Measurements from ENCODE around the gene RNF207. TPM values are rescaled to one million over a fixed set of nuclear protein-coding genes. Genes with fewer than 3 reads are reported as not detected.

RNF207 gene
- total RNA-seq: 17.7 TPM

DNA sequence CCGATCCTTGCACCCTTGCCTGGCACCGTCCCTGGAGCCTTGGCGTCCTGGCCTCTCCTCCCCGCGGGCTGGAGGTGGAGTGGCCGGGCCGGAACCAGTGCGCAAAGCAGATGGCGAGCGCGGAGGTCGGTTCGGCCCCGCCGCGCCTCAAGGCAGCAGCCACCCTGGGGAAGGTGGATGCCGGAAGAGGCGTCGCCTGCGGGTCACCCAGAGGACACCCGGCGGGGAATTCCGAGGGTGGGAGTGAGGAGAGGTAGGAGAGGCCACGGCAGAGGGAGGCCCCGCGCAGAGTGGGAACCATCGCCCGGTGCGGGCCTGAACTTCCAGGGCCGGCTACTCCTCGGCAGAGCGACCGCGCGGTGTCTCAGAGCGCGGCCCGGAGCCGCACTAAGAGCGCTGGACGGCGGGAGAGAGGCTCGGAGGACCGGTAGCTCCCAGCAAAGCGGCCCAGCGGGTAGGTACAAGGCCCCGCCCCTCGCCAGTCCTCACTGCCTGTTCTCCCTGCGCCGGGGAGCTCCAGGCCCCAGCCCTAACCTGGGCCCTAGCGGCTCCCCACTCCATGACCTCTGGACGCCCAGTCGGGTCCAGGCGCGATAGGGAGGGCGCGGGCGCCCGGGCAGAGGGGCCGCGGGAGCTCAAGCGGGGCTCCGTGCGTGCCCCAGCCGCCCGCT, at the start of gene RNF207:
TSS of gene RNF207 (plus strand) at position 271 of the 671 bp plus-strand sequence. CDS start 417 bp downstream, outside the sequence.
- peak; percentile 79 for DNase-seq (ENCODE audit: low spot score)
- peak; percentile 81 for ATAC-seq

DNA sequence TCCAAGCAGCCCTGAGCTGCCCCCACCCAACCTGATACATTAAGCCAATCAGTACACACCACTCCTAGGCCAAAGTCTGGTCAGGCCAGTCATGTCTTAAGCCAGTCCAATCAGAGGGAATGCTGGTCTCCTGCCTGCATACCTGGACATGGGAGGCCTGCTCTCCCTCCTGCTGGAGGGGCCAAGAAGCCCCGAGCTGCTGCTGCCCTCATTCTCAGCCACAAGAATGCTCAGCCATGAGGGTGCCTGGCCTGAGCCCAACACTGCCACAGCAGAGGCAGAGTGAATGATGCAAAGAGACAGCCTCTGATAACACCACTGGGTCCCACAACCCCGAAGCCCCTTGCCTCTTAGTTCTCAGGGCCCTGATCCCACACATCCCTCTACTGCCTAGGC, 48.8 kb upstream of the RNF207 start:
- no peak for DNase-seq (ENCODE audit: low spot score)
- no peak for ATAC-seq

DNA sequence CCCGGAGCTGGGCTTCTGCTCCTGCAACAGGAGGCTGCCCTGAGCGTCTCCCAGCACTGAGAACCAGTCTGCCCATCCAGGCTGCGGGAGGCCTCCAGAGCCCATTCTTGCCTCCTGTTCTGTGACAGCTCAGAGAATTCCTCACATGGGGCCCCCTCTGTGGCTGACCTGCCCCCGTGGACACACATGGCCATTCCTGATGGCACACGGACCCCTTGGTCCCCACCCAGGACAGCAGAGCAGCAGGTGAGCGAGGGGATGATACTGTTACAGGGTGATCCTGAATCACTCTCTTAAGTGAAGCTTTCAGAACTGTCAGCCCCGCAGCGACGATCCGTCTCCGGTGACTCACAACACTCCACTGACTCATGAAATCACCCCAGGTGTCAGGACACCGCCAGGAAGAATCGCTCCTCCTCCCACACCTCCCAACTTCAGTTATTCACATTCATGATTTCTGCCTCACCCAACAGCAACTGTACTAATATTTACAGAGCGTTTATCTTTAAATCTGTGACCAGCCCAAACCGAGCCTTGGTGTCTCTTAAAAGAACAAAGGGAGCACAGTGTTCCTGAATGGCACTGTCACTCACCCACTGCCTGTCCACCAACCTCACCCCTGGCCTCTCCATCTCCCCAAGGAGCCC, 48.3 kb upstream of the RNF207 start:
- ATAC-seq (no peak), DNase-seq (ENCODE audit: low spot score) (no peak)

DNA sequence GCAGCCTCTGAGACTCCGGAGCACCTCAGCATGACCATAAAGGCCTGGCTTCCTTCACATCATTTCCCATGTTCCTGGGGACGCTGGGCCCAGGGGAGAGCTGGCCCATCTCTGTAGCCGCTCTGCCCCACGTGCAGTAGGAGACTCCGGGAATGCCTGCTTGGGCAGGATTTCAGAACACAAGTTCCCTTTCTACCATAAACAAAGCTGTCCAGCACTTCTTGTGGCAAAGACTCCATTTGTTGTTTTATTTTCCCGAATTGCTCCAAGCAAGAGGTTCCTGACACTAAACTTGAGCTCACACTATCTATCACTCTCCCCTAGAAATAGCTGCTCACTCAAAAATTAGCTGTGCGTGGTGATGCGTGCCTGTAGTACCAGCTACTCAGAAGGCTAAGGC, 47.7 kb upstream of the RNF207 start:
- no peak for DNase-seq (ENCODE audit: low spot score)
- ATAC-seq: no peak

DNA sequence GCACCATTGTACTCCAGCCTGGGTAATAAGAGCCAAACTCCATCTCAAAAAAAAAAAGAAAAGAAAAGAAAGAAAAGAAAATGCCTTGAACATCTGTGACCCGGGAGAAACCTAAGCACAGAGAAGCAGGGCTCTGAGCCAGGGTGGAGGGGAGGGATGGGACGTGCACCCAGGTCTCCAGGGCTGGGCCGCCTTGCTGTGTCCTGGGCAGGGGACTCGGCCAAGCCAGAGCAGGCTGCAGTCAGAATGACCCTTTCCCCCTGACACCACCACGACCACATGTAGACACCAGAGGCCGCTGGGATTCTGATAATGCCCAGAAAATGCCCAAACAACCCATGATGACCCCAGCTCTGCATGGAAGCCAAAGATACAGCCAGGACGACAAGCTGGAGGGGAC, 43.6 kb upstream of the RNF207 start:
- no peak for ATAC-seq
- no peak for DNase-seq (ENCODE audit: low spot score)

- ATAC-seq (no peak), DNase-seq (ENCODE audit: low spot score) (no peak)
These were observed 43.1 kb upstream of the RNF207 start for GRCh38 chr1:6162773-6163172.

- ATAC-seq (no peak), DNase-seq (ENCODE audit: low spot score) (no peak)
These were observed 42.5 kb upstream of the RNF207 start for GRCh38 chr1:6163191-6163972.

DNA sequence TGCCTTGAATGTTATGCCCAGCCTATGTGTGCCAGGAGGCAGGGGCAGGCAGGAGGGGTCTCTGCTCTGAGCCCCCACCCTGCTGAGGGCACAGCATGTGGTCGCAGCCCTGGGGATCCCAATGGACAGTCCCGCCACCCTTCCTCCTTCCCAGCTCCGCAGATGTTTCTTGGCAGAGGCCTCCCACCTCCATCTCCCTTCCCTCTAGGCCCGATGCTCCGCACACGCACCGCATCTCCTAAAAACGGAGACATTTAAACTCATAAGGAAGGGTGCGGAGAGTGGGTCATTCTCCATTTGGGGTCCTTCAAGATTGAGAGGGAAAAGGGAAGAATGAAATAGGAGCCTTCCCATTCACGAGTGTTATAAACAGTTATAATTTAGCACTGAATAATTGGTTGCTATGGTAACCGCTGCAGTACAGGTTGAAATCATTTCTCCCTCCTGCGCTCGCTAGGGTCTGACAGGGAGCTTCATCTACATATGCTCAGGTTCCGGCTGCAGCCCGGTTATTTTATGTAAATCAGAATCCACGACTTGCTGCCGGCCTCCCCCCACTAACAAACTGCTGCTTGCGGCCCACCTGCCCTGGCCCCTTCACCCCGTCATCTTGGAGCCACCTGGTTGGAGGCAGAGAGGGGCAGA, 41.8 kb upstream of the RNF207 start:
- DNase-seq (ENCODE audit: low spot score): no peak
- no peak for ATAC-seq

- no peak for DNase-seq (ENCODE audit: low spot score)
- ATAC-seq: no peak
These were observed 40.9 kb upstream of the RNF207 start for GRCh38 chr1:6165027-6165426.

DNA sequence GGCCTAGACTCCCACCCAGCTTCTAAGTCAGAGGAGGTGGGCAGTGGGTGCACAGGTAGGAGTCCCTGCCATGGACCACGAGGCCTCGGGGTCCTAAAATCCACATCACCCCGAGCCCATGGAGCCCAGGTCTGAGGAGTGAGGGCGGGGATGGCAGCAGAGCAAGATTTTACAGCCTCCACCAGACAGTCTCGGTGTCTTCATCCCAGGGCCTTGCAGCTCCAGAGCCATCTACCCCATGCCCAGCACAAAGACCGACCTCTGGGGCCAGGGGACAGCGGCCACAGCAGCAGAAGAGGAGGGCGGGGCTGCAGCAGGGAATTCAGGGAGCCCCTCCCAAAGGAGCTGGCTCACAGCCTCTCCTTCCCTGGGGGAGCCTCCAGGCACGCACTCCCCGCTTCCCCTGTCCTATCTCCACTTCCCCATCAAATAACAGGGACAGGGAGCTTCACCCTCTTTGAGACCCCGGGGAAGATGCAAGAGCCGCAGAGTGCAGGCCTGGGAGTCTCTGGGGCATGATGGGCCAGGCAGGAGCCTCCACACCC, 40.4 kb upstream of the RNF207 start:
- DNase-seq (ENCODE audit: low spot score) (no peak), ATAC-seq (no peak)

GRCh38 chr1:6166221-6166620, 39.7 kb upstream of the RNF207 start:
- ATAC-seq (no peak), DNase-seq (ENCODE audit: low spot score) (no peak)

DNA sequence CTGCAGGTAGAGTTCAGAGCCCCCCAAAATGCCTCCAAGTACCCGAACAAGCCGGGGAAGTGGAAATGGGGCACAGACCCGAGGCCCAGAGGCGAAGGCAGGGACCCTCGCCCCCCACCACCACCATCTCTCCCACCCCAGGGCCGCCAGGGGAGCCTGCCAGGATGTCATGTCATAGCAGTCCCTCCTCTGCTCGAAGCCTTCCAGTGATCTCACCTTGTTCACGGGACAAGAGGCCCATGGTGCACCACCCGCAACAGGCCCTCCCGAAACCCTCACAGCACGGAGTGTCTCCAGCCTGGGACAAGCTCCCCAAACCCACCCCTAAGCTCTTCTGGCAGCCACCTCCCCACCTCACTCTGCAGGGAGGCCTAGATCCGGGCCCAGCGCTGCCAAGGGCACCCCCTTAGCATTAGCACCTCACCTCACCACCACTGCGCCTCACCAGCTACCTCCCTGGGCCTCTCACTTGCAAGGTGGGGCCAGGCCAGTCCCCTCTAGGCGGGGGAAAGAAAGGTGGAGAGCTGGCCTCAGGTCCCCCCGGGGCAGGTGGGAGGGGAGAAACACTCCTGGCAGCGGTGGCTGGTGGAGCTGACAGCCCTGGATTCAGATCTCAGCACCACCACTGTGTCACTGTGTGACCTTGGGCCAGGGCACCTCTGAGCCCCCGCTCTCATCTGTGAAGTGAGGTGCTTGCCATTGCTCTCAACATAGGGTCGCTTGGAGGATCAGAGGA, 39.1 kb upstream of the RNF207 start:
- ATAC-seq: no peak
- no peak for DNase-seq (ENCODE audit: low spot score)

DNA sequence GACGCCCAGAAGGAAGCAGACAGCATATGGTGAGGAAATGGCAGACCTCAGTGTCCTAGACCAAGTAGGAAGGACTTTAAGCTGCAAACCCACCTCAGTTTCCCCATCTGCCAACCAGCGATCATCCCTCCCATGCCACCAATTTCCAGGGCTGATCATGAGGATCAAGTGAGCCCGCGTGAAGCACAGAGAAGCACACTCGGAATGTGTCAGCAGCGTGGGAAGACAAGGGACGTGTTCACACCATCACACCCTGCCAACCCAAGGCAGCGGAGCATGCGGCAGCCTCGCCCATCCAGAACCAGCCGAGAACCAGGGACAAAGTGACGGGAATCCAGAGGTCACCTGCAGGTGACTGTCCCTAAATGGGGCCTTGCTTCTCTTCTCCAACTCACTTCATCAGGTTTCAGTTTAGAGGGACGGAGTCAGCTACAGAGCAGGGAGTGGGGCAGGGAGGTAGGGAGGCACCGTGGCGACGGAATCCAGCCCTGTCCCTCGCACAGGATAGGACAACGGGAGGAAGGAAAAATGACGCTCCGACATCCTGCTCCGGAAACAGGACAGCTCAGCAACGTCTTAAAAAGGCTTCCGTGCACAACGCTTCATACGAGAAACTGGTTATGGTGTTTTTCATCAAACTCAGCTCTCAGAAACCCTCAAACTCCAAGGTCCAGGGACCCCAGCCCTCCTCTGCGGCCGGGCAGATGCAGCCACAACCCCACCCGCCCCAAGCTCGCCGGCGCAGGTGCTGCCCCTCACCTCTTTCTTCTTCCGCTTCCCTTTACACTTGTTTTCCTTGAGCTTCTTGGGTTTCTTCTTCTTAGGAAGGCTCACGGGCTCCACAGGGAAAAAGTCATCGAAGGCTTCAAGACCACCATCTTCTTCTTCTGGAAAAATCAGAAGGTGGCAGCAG, 38.3 kb upstream of the RNF207 start:
- DNase-seq (ENCODE audit: low spot score): no peak

DNA sequence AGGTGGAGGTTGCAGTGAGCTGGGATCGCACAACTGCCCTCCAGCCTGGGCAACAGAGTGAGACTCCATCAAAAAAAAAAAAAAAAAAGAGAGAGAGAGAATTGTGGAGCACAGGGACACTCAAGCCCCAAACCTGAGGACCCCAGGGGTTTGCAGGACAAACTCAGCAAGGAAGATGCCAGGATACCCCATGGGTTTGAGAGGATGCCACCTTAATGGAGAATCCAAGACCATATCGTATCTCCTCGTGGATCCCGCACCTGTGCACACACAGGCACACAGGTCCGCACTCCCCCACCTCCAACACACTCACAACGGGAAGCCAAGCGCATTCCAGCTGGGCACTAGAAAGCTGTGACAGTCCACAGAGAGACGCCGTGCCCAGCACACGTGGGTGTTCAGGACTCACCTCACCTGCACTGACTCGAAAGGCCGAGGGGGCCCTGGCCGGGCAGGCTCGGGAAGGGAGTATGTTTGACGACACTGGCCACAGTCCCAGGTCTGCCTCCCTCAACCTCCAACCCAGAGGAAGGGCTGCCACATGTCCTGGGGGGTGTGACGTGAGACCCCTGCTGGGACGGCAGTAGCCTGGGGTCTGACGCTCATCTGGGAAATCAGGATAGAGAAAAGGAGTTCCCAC, 36.9 kb upstream of the RNF207 start:
- no peak for ATAC-seq

More for the DNA sequence above, 38.3 kb upstream of the RNF207 start:
- ATAC-seq: no peak

DNA sequence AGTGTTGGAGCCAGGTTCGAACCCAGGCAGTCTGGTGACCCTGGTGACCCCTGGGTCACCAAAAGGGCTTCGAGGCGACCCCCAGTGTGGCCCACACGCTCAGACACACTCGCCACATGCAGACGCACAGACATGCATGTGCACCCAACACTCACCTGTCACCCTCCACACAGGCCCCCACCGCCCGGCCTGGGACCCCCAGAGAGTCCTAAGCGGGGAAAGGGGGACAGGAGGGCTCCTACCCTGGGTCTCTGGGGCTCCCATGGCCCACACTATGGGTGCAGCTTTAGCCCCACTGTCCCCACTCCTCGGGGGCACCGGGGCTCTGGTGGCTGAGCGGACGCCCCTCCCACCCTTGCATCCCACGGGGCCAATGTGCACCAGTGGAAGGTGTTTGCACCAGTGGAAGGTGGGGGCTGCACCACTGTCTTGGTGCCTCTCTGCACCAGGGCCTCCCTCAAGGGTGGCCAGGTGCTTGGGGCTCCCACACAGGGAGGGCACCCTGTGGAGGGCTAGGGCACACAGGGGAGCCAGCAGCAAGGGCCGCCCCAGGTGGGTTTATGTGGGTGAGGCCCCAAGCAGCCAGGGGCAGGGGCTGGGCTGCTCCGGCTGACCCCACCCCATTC, 35.7 kb upstream of the RNF207 start:
- DNase-seq (ENCODE audit: low spot score) (no peak), ATAC-seq (no peak)

More for the DNA sequence above, 36.9 kb upstream of the RNF207 start:
- no peak for DNase-seq (ENCODE audit: low spot score)

GRCh38 chr1:6170742-6171201, 35.1 kb upstream of the RNF207 start:
- DNase-seq (ENCODE audit: low spot score) (no peak), ATAC-seq (no peak)

- ATAC-seq: no peak
- DNase-seq (ENCODE audit: low spot score): no peak
These were observed 34.3 kb upstream of the RNF207 start for GRCh38 chr1:6171548-6172124.

GRCh38 chr1:6172549-6172948, 33.4 kb upstream of the RNF207 start:
- DNase-seq (ENCODE audit: low spot score): no peak
- no peak for ATAC-seq

Measured in left lobe of liver (tissue), 2 donors.